ENCODE measurements around the gene AUNIP.

Gene AUNIP

GRCh38 chr1:25809283-25809926 lies 49.9 kb downstream of the AUNIP start:
- DNase-seq (ENCODE audit: low read depth) = no peak

GRCh38 chr1:25808481-25809244 lies 50.6 kb downstream of the AUNIP start:
- DNase-seq (ENCODE audit: low read depth) = no peak

GRCh38 chr1:25807480-25808390 lies 51.5 kb downstream of the AUNIP start:
- no peak for DNase-seq (ENCODE audit: low read depth)

- no peak for DNase-seq (ENCODE audit: low read depth)
These were observed 52.8 kb downstream of the AUNIP start for GRCh38 chr1:25806418-25806817.

- no peak for DNase-seq (ENCODE audit: low read depth)
These were observed 53.4 kb downstream of the AUNIP start for GRCh38 chr1:25805863-25806225.

GRCh38 chr1:25804964-25805862 lies 54.0 kb downstream of the AUNIP start:
- no peak for DNase-seq (ENCODE audit: low read depth)

GRCh38 chr1:25804244-25804963 lies 54.9 kb downstream of the AUNIP start:
- no peak for DNase-seq (ENCODE audit: low read depth)

- no peak for DNase-seq (ENCODE audit: low read depth)
These were observed 55.9 kb downstream of the AUNIP start for GRCh38 chr1:25803368-25803767.

- no peak for DNase-seq (ENCODE audit: low read depth)
These were observed 56.3 kb downstream of the AUNIP start for GRCh38 chr1:25802915-25803314.

GRCh38 chr1:25800703-25801377 lies 58.4 kb downstream of the AUNIP start:
- no peak for DNase-seq (ENCODE audit: low read depth)

GRCh38 chr1:25799935-25800702 lies 59.1 kb downstream of the AUNIP start, which contains the start of gene SELENON:
Gene SELENON (plus strand): TSS chr1:25800193. CDS start chr1:25800231, 38 bp downstream.
- no peak for DNase-seq (ENCODE audit: low read depth)

- DNase-seq (ENCODE audit: low read depth) = no peak
These were observed 59.8 kb downstream of the AUNIP start for GRCh38 chr1:25799352-25799934.

- no peak for DNase-seq (ENCODE audit: low read depth)
These were observed 60.4 kb downstream of the AUNIP start for GRCh38 chr1:25798666-25799351.

GRCh38 chr1:25797939-25798338 lies 61.3 kb downstream of the AUNIP start:
- no peak for DNase-seq (ENCODE audit: low read depth)

- no peak for DNase-seq (ENCODE audit: low read depth)
These were observed 62.3 kb downstream of the AUNIP start for GRCh38 chr1:25796811-25797458.

GRCh38 chr1:25795946-25796810 lies 63.1 kb downstream of the AUNIP start:
- DNase-seq (ENCODE audit: low read depth) = no peak

- no peak for DNase-seq (ENCODE audit: low read depth)
These were observed 64.0 kb downstream of the AUNIP start for GRCh38 chr1:25795211-25795610.
